Large intestine (tissue), 3 donors: ENCODE data around the gene PDZD2. TPM values are rescaled to one million over a fixed set of nuclear protein-coding genes. Genes with fewer than 3 reads are reported as not detected.

Experiments
- DNase-seq, 2 donors: peaks; one replicate each; pipeline versions ENCODE4 v3.0.0 to v3.0.0-alpha.2; 2013
- H3K27ac ChIP-seq: one replicate; pipeline ENCODE4 v1.5.1; 2013; ENCODE audit warnings: low read length
- H3K27me3 ChIP-seq: 2 replicates; pipeline ENCODE4 v1.6.1; 2013; ENCODE audit warnings: low read length; ENCODE audit not compliant: control insufficient read depth, insufficient read depth
- H3K36me3 ChIP-seq: 2 replicates; pipeline ENCODE4 v1.6.1; 2013; ENCODE audit warnings: low read length; ENCODE audit not compliant: control insufficient read depth, insufficient read depth
- H3K4me1 ChIP-seq: one replicate; pipeline ENCODE4 v1.6.1; 2013; ENCODE audit warnings: low read length; ENCODE audit not compliant: control insufficient read depth, insufficient read depth
- H3K4me3 ChIP-seq: one replicate; pipeline ENCODE4 v1.5.1; 2013; ENCODE audit warnings: low read length
- H3K9me3 ChIP-seq: one replicate; pipeline ENCODE4 v1.6.1; 2013; ENCODE audit warnings: mild to moderate bottlenecking, low read depth, low read length, moderate library complexity; ENCODE audit not compliant: control insufficient read depth
- WGBS: methylation state at CpG from one replicate; pipeline ENCODE4 v1.1.5; 2013; ENCODE audit warnings: low lambda C conversion rate; ENCODE audit not compliant: insufficient coverage; 5-methylcytosine and 5-hydroxymethylcytosine counted together
- polyA plus RNA-seq: library from polyadenylated mRNA; unstranded; fragments of 120-200 nt; gene quantifications from one replicate; pipeline ENCODE4 v1.2.1, GENCODE V29; 2013

PDZD2 gene
- polyA plus RNA-seq, 1 donor, result 4.7 TPM

GRCh38 chr5:31751610-31752009 is 112.7 kb downstream of the PDZD2 start:
- Histone ChIP-seq H3K4me3 (no peak overlapping the region), H3K36me3 (no peaks in the 10 kb centered on the region), H3K9me3 (no peaks in the 10 kb centered on the region), H3K27me3 (no peaks in the 10 kb centered on the region), H3K4me1 (no peaks in the 10 kb centered on the region), H3K27ac (no peak overlapping the region)
- no peak for DNase-seq
- WGBS, result no CpG with 5 or more reads among the region's 3 CpGs

DNA sequence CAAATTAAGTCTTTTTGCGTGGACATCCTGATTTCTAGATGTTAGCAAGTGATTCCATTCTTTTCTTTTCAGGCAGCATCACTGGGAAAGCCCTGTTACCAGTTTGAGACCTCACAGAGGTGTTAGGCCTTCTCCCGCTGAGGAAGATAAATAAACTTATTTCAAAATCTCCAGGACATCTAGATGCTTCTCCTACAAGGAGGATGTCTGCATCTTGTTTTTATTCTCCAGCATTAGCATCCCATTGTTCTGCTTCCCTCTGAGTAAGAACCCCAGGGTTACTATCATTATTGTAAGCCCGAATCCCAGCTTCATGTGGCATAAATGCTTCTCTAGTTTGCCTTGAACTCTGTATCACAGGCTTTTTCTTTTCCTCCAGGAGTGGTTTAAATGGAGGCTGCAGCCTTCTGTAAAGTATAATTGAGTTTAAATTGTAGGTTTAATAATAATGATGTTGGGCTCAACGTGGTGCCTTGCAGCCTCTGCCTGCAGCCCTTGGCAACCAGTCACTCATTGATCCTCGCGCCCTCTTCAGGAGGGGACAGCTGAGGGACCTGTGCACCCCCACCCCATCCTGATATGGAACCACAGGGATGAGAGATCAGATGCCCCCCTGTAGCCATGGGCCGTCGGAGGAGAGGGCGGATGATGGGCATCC is 114.9 kb downstream of the PDZD2 start:
- Histone ChIP-seq H3K36me3 (no peaks in the 10 kb centered on the region), H3K4me1 (no peaks in the 10 kb centered on the region), H3K4me3 (no peak overlapping the region), H3K9me3 (no peaks in the 10 kb centered on the region), H3K27me3 (no peaks in the 10 kb centered on the region), H3K27ac (no peak overlapping the region)
- no peak for DNase-seq
- no CpG with 5 or more reads among the region's 9 CpGs for WGBS

GRCh38 chr5:31754358-31754704 is 115.4 kb downstream of the PDZD2 start:
- Histone ChIP-seq H3K9me3 (no peaks in the 10 kb centered on the region), H3K4me3 (no peak overlapping the region), H3K27me3 (no peaks in the 10 kb centered on the region), H3K27ac (no peak overlapping the region), H3K4me1 (no peaks in the 10 kb centered on the region), H3K36me3 (no peaks in the 10 kb centered on the region)
- 100% methylated on average over 1 of the region's 4 CpGs for WGBS
- no peak for DNase-seq

DNA sequence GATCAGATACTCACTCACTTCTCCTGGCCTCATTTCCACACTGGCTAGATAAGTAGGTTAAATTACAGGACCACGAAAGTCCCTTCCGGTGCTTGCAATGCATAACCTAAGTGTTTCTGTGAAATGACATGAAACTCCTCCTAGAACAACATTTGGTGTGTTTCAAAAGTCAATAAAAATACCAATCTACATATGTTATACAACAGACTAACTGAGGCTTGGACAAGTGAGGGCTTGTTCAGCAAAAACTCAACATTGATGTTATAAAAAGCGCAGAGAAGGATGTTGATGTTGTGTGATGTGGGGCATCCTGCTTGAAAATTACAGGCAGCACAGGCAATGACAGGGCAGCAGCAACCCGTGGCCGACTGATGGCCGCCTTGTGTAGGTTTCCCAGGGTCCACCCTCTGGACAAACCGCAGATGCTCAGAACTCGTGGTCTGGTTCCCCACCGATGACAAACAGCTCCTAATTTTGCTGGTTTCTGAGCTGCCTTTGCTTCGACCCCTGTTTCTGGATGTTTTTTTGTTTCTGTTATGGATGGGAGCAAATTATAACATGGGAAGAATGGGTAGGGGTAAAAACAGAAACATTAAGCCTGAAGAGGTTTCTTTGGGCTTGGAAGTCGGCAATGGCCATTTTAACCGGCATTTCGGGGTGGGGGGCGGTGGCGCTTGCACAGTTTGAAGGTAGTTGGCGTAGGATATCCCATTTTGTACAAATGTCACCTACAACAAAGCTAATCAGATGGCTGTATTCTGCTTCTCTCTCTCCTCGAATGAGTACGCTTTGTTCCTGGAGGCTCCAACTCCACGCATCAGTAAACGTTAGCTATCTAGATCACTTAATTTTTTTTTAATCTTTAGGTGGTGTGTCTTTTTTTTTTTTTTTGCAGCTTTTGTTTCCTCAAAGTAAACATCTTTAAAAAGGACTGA is 116.1 kb downstream of the PDZD2 start:
- no peak for DNase-seq
- Histone ChIP-seq H3K4me3 (no peak overlapping the region), H3K9me3 (no peaks in the 10 kb centered on the region), H3K4me1 (no peaks in the 10 kb centered on the region), H3K27me3 (no peaks in the 10 kb centered on the region), H3K36me3 (no peaks in the 10 kb centered on the region), H3K27ac (no peak overlapping the region)
- WGBS, result 80% methylated on average over 4 of the region's 20 CpGs

- H3K27me3 ChIP-seq, result no peaks in the 10 kb centered on the region
- WGBS, result no CpG with 5 or more reads among the region's 10 CpGs
- no peak overlapping the region for H3K4me3 ChIP-seq
- no peak overlapping the region for H3K27ac ChIP-seq
- H3K36me3 ChIP-seq, result no peaks in the 10 kb centered on the region
- no peaks in the 10 kb centered on the region for H3K4me1 ChIP-seq
- H3K9me3 ChIP-seq, result no peaks in the 10 kb centered on the region
- DNase-seq, result no peak
These were observed 116.8 kb downstream of the PDZD2 start for GRCh38 chr5:31755676-31756230.

GRCh38 chr5:31757806-31758205 is 118.9 kb downstream of the PDZD2 start:
- Histone ChIP-seq H3K36me3 (no peaks in the 10 kb centered on the region), H3K27ac (no peak overlapping the region), H3K9me3 (no peaks in the 10 kb centered on the region), H3K27me3 (no peaks in the 10 kb centered on the region), H3K4me3 (no peak overlapping the region), H3K4me1 (no peaks in the 10 kb centered on the region)
- no peak for DNase-seq
- WGBS, result no CpG with 5 or more reads among the region's 8 CpGs

- Histone ChIP-seq H3K27me3 (no peaks in the 10 kb centered on the region), H3K36me3 (no peaks in the 10 kb centered on the region), H3K9me3 (no peaks in the 10 kb centered on the region), H3K4me1 (no peaks in the 10 kb centered on the region), H3K4me3 (no peak overlapping the region), H3K27ac (no peak overlapping the region)
- DNase-seq, result no peak
- no CpG with 5 or more reads among the region's 11 CpGs for WGBS
These were observed 120.0 kb downstream of the PDZD2 start for GRCh38 chr5:31758803-31759425.

GRCh38 chr5:31759925-31760324 is 121.0 kb downstream of the PDZD2 start:
- Histone ChIP-seq H3K9me3 (no peaks in the 10 kb centered on the region), H3K27ac (no peak overlapping the region), H3K4me1 (no peaks in the 10 kb centered on the region), H3K36me3 (no peaks in the 10 kb centered on the region), H3K4me3 (no peak overlapping the region), H3K27me3 (no peaks in the 10 kb centered on the region)
- WGBS, result no CpG with 5 or more reads among the region's 2 CpGs
- no peak for DNase-seq

GRCh38 chr5:31761877-31762276 is 122.9 kb downstream of the PDZD2 start:
- Histone ChIP-seq H3K36me3 (no peaks in the 10 kb centered on the region), H3K27ac (no peak overlapping the region), H3K9me3 (no peaks in the 10 kb centered on the region), H3K4me1 (no peaks in the 10 kb centered on the region), H3K4me3 (no peak overlapping the region), H3K27me3 (no peaks in the 10 kb centered on the region)
- no CpG with 5 or more reads among the region's 5 CpGs for WGBS
- no peak for DNase-seq

- H3K27me3 ChIP-seq, result no peaks in the 10 kb centered on the region
- no peaks in the 10 kb centered on the region for H3K4me1 ChIP-seq
- no peaks in the 10 kb centered on the region for H3K36me3 ChIP-seq
- WGBS, result 80% methylated on average over 1 of the region's 6 CpGs
- no peaks in the 10 kb centered on the region for H3K9me3 ChIP-seq
- no peak for DNase-seq
- H3K27ac ChIP-seq, result no peak overlapping the region
- H3K4me3 ChIP-seq, result no peak overlapping the region
These were observed 124.5 kb downstream of the PDZD2 start for GRCh38 chr5:31763424-31763823.
